Gastrocnemius medialis (tissue), 4 donors: ENCODE results near the gene MCM5.

Experiments
- POLR2A ChIP-seq, 2 donors: fragments of 450-650 bp; IDR thresholded peaks; one replicate each; pipeline ENCODE4 v1.6.1; 2017; ENCODE audit warnings: antibody characterized with exemption in 2 of 2, mild to moderate bottlenecking in 2 of 2, moderate library complexity in 2 of 2
- TF ChIP-seq, protein P1 (sequence below), 5 experiments: fragments of 450-650 bp in 3 of 5; fragments of 200-600 bp in 2 of 5; sonication (generic) in 2 of 5; IDR thresholded peaks in 4 of 5; conservative IDR thresholded peaks in 1 of 5; 1 replicate in 4 of 5; 2 replicates in 1 of 5; pipeline ENCODE4 v1.5.1; 2016 to 2019; ENCODE audit warnings: antibody characterized with exemption in 5 of 5, mild to moderate bottlenecking in 3 of 5, moderate library complexity in 3 of 5

DNA sequence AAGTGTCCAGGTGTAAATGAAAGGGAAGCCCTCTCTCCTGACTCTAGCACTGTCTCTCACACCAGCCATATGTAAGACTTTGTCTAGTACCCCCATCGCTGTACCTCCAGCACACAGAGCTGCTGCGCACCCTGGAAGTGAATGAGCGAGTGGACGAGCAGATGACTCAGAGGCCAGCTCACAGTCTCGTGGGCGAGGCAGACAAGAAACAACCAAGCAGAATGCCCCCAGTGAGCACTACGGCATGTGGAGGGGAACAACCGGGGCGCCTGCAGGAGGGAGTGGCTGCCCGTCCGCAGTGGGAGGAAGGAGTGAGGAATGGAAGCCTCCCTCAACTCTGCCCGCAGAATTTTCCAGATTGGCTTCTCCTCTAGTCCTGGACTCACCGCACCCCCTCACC lies 46.4 kb downstream of the MCM5 start:
- TF ChIP-seq, protein P1, sequence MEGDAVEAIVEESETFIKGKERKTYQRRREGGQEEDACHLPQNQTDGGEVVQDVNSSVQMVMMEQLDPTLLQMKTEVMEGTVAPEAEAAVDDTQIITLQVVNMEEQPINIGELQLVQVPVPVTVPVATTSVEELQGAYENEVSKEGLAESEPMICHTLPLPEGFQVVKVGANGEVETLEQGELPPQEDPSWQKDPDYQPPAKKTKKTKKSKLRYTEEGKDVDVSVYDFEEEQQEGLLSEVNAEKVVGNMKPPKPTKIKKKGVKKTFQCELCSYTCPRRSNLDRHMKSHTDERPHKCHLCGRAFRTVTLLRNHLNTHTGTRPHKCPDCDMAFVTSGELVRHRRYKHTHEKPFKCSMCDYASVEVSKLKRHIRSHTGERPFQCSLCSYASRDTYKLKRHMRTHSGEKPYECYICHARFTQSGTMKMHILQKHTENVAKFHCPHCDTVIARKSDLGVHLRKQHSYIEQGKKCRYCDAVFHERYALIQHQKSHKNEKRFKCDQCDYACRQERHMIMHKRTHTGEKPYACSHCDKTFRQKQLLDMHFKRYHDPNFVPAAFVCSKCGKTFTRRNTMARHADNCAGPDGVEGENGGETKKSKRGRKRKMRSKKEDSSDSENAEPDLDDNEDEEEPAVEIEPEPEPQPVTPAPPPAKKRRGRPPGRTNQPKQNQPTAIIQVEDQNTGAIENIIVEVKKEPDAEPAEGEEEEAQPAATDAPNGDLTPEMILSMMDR (IDR thresholded peaks at IDR 0.05 in 4 of 5, conservative IDR thresholded peaks at IDR 0.05 in 1 of 5), result no peak
- TF ChIP-seq POLR2A (IDR thresholded peaks at IDR 0.05), result no peak
